GM18526 (cell line): ENCODE measurements around the gene TCEAL9.

Source experiments
- POLR2A ChIP-seq: IDR thresholded peaks from 3 replicates; pipeline ENCODE4 v1.6.1; 2011; ENCODE audit not compliant: insufficient read length; ENCODE audit errors: extremely low read depth

TCEAL9 gene, protein sequence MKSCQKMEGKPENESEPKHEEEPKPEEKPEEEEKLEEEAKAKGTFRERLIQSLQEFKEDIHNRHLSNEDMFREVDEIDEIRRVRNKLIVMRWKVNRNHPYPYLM

DNA sequence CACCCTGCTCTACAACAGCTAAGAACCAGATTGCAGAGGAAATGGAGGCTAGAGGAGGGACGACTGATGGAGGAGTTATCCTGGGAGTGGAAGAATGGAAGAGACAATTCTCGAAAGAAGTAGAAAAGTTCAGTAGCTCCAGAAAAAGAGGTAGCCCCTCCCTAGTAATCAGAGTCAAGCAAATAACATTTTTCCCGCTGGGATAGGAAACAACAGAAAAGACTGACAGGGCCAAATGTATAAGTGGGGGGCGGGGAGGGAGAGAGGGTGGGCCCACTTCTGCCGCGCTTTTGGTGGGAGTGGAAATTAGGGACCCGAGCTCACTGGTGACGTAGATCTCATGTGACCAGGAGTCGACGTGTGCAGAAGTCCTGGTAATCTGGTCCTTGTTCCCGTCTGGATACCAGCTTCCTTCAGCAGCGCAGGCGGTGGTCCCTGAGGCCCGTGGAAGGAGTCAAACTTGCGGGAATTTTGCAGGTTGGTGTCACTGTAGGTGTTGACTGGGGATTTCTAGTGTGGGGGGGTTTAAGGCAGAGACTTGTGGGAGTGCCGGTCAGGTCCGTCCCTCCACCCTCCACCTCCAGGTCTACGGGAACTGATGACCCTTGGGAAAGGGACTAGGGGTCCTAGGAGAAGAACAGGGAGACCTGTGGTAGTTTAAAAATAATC lies at the start of gene TCEAL9:
TCEAL9 (plus strand) TSS at position 377 of the 669 bp plus-strand sequence. CDS start 1,179 bp downstream, outside the sequence.
- no peak for TF ChIP-seq POLR2A

DNA sequence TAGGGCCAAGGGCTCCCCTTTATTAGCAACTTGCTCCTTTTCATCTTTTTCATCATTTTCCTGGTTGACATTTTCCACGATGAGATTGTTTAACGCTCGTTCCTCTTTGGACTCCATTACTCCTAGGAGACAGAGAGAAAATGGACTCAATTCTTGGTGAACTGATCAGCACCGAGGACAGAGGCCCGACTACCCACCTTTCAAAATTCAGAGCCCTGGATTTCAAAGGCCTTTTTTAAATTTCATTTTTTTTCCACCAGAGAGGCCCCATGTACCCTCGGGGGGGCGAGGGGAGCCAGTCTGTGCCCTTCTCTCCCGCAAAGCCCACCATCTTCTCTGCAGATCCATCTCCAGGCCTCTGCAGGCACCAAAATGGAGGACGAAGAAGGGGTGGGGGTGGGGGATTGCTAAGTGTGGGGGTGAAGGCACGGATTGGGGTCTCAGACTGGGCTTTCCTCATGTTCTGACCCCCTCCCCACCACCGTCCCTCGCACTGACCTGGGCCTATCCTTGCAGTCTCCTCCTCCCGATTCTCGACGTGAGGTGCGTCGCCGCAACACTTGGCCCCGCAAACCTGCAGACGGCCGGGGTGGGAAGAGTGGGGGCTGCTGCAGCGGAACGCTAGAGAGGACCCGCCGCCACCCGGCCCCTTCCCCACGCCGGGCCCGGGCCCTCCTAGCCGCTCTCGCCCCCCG lies 46.3 kb upstream of the TCEAL9 start:
- no peak for TF ChIP-seq POLR2A

DNA sequence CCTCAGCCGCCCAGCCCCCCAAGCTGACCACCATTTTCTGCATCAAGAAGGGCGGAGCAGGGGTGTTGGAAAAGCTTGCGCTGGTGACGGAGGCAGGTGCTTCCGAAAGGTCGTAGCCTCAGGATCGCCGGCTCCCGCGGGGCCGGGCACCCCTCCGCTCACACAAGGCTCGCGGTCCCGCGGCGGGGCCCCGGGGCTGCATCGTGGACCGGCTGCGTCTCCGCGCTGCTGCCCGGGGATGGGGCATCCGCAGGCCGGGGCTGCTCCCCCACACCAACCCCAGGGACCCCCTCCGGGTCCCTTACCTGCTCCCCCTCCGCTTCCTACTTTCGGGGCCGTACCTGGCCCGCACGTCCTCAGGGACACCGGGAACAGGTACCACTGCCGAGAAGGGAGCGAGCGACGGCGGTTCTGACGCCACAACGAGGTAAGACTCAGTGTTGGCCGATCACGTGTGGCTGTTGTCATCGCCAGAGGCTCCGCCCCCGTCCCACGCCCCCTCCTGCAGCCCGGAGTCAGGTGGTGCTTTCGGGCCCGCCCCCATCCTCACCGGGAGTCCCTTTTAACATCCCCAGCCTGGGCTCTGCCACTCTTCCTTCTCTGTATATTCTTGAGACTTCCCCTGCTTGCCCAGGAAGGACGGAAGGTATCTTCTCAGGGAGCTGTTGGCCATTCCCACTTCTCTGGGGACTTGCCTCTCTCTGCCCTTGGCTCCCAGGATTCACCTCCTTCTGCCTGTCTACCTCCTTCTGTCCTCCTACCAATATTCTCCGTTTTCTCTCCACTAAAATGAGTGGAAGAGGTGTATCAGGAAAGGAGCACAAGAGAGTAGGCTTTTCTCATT lies 45.5 kb upstream of the TCEAL9 start, which contains the start of gene BEX2:
BEX2 (minus strand) TSS at position 436 of the 844 bp plus-strand sequence. CDS start 1,014 bp downstream, outside the sequence.
- TF ChIP-seq POLR2A: no peak

DNA sequence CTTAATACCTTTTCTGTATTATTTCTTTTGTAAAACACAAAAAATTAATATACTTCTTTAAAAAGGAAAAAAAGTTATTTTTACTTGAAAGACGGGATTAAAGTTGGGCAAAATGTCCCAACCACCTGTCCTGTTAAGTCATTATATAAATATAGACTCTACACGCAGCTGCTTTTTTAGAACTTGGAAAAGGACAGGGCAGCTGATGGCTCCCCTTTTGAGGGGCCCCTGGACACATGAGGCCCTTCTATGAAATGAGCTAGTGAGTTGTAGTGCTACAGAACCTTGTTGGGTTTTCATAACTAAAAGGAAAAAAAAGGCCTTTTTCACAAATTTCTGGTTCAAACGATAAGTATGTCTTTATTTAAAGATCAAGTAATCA lies 44.9 kb upstream of the TCEAL9 start:
- TF ChIP-seq POLR2A: no peak

DNA sequence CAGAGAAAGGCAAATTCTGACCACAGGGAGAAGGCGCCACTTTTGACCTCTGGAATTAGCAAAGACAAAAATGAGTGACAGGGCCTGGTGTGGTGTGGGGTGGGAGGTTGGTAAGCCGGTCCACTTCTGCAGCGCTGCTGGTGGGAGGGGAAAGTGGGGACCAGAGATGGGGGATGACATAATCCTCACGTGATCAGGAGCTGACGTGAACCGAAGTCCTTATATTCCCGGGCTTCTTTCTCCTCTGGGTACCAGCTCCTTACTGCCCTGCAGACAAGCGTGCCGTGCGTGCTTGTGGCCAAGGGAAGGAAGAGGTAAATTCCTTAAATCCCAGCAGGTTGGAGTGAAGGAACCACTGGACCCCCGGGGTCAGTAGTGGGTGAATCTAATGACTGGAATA lies 26.3 kb upstream of the TCEAL9 start, which contains the start of gene TCEAL7:
TCEAL7 (plus strand) TSS at position 249 of the 400 bp plus-strand sequence. CDS start 1,165 bp downstream, outside the sequence.
- no peak for TF ChIP-seq POLR2A

DNA sequence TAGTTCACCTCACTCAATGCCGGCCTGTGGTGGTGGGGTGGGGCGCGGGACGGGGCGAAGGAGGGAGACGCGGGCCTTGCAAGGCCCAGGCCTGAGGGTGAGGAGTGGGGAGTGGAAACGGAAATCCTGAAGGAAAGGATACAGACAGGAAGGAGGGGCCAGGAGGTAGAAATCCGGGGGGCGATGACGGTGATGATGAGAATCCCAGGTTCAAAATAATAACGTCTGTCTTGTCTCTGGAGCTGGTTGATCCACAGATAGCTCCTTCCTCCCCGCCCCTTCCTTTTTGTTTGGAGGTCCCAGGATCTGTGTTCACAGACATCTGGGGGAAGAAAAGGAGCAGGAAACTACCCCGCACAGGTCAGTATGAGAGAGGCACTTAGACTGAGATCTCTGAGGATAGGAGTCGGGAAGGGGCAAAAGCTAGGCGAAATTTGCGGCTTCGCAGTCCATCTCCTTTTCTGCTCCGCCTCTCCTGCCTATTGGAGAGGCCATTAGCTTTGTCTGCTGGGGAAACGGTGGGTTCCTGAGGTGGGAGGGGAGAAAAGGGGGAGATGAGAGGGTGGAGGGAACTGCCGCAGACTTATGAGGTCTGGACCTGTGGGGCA lies 25.5 kb upstream of the TCEAL9 start:
- TF ChIP-seq POLR2A: no peak

DNA sequence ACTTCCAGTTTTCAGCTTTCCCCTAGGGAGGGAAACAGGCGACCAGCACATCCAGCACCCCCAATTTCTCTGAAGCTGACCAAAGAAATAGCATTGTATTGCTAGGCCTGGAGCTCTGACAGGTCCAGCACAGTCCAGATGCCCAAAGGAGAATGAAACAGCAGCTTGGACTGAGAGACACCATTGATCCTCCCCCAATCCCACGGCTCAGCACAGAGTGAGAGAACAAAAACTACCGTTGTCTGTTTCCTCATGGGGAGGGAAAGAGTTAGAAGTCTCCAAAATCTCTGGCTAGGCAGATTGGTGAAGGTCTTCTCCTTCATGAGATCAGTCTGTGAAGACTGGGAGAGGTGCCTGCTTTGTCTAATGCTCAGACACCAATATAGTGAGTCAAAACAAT lies 17.6 kb upstream of the TCEAL9 start:
- TF ChIP-seq POLR2A: no peak

DNA sequence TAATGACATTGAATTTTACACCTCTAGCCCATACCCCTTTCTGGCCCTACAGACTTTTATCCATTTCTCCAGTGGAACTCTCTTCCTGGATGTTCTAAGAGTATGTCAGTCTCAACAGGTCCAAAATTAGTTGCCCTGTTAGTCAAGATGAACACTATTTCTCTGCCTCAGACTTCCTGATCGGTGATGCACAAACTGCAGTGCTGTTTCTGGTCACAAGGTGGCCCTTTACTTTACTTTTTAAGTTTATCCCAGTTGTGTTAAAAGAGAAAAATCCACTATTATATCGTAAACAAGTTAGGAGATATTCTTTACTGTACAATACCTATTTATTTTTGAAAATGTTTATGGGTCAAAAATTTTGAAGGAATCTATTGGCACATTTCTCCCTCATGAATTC lies 13.2 kb upstream of the TCEAL9 start:
- no peak for TF ChIP-seq POLR2A

DNA sequence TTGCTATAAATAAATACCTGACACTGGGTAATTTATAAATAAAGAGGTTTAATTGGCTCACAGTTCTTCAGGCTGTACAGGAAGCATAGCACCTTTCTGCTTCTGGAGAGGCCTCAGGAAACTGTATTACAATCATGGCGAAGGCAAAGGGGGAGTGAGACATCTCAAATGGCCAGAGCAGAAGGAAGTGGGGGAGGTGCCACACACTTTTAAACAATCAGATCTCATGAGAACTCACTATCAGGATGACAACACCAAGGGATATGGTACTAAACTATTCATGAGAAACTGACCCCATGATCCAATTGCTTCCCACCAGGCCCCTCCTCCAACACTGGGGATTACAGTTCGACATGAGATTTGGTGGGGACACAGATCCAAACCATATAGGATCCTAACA lies 11.7 kb upstream of the TCEAL9 start:
- TF ChIP-seq POLR2A: no peak

DNA sequence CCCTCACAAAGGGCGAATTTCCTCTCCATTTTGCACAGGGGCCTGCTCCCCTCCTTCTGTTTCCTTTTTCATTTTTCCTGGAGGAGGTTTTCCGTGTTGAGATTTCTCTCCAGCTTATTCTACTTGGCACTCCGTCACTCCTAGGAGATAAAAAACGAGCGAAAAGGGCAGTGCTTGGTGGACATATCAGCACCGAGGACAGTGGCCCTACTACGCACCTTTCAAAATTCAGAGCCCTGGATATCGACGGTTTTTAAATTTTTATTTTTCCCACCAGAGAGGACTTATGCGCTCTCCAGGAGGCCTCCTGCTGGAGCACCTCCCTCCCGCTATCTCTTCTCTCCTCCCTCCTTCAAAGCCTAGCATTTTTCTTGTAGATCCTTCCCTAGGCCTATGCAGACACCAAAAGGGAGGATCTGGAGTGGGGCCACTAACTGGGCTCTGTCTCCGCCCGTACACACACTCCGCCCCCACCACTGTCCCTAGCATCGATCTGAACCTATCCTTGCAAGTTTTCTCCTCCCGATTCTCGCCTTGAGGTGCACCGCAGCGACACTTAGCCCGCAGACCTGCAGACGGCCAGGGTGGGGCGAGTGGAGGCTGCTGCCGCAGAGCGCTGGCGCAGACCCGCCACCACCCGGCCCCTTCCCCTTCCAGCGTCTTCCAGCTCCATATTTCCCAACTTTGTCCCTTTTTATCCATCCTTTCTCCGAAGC lies 8.5 kb upstream of the TCEAL9 start:
- TF ChIP-seq POLR2A: no peak

DNA sequence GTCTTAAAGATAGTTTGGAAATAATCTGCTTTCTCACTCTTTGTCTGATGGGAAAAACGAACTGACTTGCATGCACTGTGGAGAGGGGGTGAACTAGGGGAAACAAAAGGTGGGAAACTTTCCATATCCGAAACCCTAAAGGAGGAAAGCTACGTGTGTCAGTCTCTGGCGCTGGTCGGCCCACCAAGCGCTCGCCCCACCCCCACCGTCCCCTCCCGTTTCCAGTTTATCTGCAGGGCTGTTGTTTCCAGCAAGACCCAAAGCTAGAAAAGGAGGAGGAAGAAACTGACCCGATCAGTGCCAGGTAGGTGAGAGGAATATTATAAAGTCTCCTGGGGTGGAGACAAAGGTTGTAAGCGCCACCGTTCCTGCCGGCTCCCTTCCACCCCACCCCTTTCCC lies 552 bp downstream of the TCEAL9 start:
- no peak for TF ChIP-seq POLR2A

DNA sequence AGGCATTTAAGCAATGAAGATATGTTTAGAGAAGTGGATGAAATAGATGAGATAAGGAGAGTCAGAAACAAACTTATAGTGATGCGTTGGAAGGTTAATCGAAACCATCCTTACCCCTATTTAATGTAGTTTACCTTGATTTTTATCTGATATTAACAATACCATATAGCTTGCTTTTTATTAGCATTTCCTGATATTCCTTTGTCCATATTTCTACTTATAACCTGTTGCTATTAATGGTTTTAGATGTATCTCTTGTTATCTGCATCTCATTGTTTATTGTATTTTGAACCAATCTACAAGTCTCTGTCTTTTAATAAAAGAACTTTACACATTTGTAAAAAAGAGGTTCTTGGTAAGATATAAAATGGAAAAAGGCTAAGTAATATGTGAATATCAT lies 1.6 kb downstream of the TCEAL9 start:
- TF ChIP-seq POLR2A: no peak

DNA sequence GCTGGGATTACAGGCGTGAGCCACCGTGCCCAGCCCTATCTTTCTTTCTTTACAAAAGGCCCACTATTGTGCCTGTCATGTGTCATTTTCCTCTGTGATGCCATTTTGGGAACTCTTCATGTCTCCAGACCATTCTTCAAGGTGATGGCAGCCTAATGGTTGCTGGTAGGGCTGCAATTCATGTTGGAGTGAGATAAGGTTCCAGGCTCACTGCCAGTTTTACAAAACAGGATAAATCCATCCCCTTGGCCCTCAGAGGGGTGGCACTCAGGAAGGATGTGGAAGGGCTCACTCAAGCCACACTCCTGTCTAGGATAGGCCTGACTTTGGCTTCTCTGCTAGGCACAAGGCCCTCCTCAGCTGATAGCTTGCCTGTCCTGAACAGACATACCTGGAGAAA lies 3.8 kb downstream of the TCEAL9 start:
- no peak for TF ChIP-seq POLR2A

DNA sequence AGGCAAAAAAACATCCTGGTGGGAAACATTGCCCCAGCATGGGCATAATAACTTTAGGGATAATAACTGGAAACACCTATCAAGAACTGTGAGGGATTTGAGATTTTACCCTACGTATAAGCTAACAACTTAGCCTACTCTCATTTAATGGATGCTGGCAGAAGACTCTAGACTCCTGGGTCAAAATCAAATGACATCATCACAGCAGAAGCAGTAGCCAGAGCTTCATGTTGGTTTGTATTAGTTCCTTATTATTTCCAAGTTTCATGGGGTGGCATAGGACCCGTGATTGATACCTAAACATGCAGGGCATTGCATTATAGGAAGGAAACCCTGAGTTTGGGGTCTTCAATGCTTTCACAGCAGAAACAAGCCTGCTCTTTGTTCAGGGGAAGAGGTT lies 4.6 kb downstream of the TCEAL9 start:
- no peak for TF ChIP-seq POLR2A
